Pancreas (tissue), 10 donors: ENCODE data around the gene CDHR4. TPM values are rescaled to one million over a fixed set of nuclear protein-coding genes. Genes with fewer than 3 reads are reported as not detected.
"Not testable (repeated sequence)": the region's sequence is repeated elsewhere in the genome, so short reads cannot be mapped to it uniquely, and the experiment has no call there.

Experiments
- ATAC-seq, 4 donors: fragments of 200-7000 bp; cut with Tn5 transposase; one replicate each; pipeline versions ENCODE4 v1.8.0 to v1.9.1; 2020; ENCODE audit warnings: mild to moderate bottlenecking in 4 of 4, moderate library complexity in 4 of 4
- DNase-seq, 6 donors: peaks; one replicate each; pipeline ENCODE4 v3.0.0-alpha.2; 2020
- FAIRE-seq: peaks from 2 replicates; lab custom pipeline; 2012; peaks lifted over from hg19 to GRCh38; lab: Jason Lieb, UNC
- H3K27ac ChIP-seq, 4 donors: fragments of 200-600 bp; sonication (generic); 1 replicate in 3 of 4; 2 replicates in 1 of 4; pipeline versions ENCODE4 v1.5.0 to v1.8.0; 2020
- H3K27me3 ChIP-seq, 4 donors: fragments of 200-600 bp; one replicate each; pipeline ENCODE4 v1.8.0; 2021
- H3K36me3 ChIP-seq, 3 donors: fragments of 200-600 bp; sonication (generic) in 1 of 3; one replicate each; pipeline versions ENCODE4 v1.5.0 to v1.8.0; 2020 to 2021
- H3K4me1 ChIP-seq, 3 donors: fragments of 200-600 bp; one replicate each; pipeline ENCODE4 v1.8.0; 2021
- H3K4me3 ChIP-seq, 4 donors: fragments of 200-600 bp; sonication (generic) in 2 of 4; one replicate each; pipeline versions ENCODE4 v1.5.0 to v1.8.0; 2020 to 2021
- H3K9me3 ChIP-seq, 4 donors: fragments of 200-600 bp; one replicate each; pipeline ENCODE4 v1.8.0; 2021
- CTCF ChIP-seq, 4 donors: fragments of 200-600 bp; sonication (generic) in 3 of 4; IDR thresholded peaks; one replicate each; pipeline versions ENCODE4 v1.5.0 to v1.8.0; 2021; ENCODE audit warnings: antibody characterized with exemption in 4 of 4
- WGBS, 2 donors: extraction: QIAGEN DNeasy Blood & Tissue Kit; methylation state at CpG; one replicate each; pipeline ENCODE4 v1.1.7; 2013; 5-methylcytosine and 5-hydroxymethylcytosine counted together
- intact Hi-C, 3 donors: fragments of 100-400 bp; cut with DNase I; formaldehyde crosslinking; loops; one replicate each; pipeline versions ENCODE4 v1.11.1 to v1.14.2; 2022
- polyA plus RNA-seq, 2 donors: library from polyadenylated mRNA; stranded (reverse); fragments of 200-250 nt; gene quantifications; one replicate each; pipeline ENCODE4 v1.2.3, GENCODE V29; 2013
- total RNA-seq, 6 donors: library from RNA; stranded (reverse); fragmentation: NEBNext Ultra II Directional in 4 of 6; extraction: Animal tissue kit (Norgen Biotek cat#: 25700) in 4 of 6; gene quantifications; one replicate each; pipeline versions ENCODE4 v1.2.1 to v1.2.4, GENCODE V29; 2021 to 2023
- donor health status: healthy with polysubstance abuse.
- donor health status: DM: no; HTN: no; CAD: no; lungs with moderate emphysema.
- donor health status: DM: no; HTN: no; CAD: no.
- donor health status: control.
- donor health status: control.
- donor health status: Bipolar disorder and iron deficiency.
- donor health status: DM: yes; HTN: yes; CAD: no.
- donor health status: DM: no; HTN: no; CAD: no.
- donor health status: DM: no; HTN: no; CAD: no.
- donor health status: DM: yes; HTN: yes; CAD: no.

The CDHR4 gene
- total and polyA plus RNA-seq, 8 donors = not detected

GRCh38 chr3:49787182-49787464 is 12.6 kb downstream of the CDHR4 start:
- intact Hi-C loops = no loop called here

GRCh38 chr3:49786357-49787181 is 13.1 kb downstream of the CDHR4 start, which contains the start of gene IP6K1:
Gene IP6K1 (minus strand): TSS chr3:49786542. CDS start chr3:49748040, 38,502 bp downstream.
- Histone ChIP-seq H3K27ac (peak within 1 kb of the TSS; percentile 92 to 97 (median 95)), H3K4me3 (peak within 1 kb of the TSS; percentile 69 to 99 (median 94)), H3K27me3 (no peaks in the 10 kb centered on the region), H3K4me1 (peaks cover 0 to 11% (median 7%) of the 10 kb centered on the region in 3 donors), H3K9me3 (no peaks in the 10 kb centered on the region), H3K36me3 (no peaks in the 10 kb centered on the region)
- peak; percentile 97 to 100 (median 99) for ATAC-seq
- no peak for TF ChIP-seq CTCF (IDR thresholded peaks at IDR 0.05)
- peak; percentile 99 to 100 (median 100) for DNase-seq
- peak; percentile 87 for FAIRE-seq
- WGBS, 2 donors = 4 to 5% methylated on average over 54 to 55 of the region's 55 CpGs
- intact Hi-C loops = no loop called here

More at GRCh38 chr3:49787182-49787464, 12.6 kb downstream of the CDHR4 start:
- H3K27ac ChIP-seq = peak overlapping the region in 3 of 4 donors; percentile 92 to 97 (median 96)
- H3K36me3 ChIP-seq = no peaks in the 10 kb centered on the region
- no peak for TF ChIP-seq CTCF (IDR thresholded peaks at IDR 0.05)
- no peaks in the 10 kb centered on the region for H3K9me3 ChIP-seq
- WGBS, 2 donors = 76 to 80% methylated on average over 3 of the region's 3 CpGs
- no peak for ATAC-seq
- peak overlapping the region in 2 of 4 donors; percentile 94 to 99 for H3K4me3 ChIP-seq
- no peak for DNase-seq
- peaks cover 0 to 11% (median 7%) of the 10 kb centered on the region in 3 donors for H3K4me1 ChIP-seq
- no peaks in the 10 kb centered on the region for H3K27me3 ChIP-seq
- no peak for FAIRE-seq

- no peak for FAIRE-seq
- 2% methylated on average over 46 to 50 of the region's 50 CpGs for WGBS, 2 donors
- intact Hi-C loops = no loop called here
- DNase-seq = no peak
- no peak for TF ChIP-seq CTCF (IDR thresholded peaks at IDR 0.05)
- no peaks in the 10 kb centered on the region for H3K27me3 ChIP-seq
- peaks cover 0 to 4% (median 0%) of the 10 kb centered on the region in 3 donors for H3K36me3 ChIP-seq
- H3K27ac ChIP-seq = peak overlapping the region; percentile 92 to 97 (median 95)
- ATAC-seq = peak; percentile 46 to 68 (median 61)
- no peaks in the 10 kb centered on the region for H3K9me3 ChIP-seq
- H3K4me3 ChIP-seq = peak overlapping the region; percentile 69 to 99 (median 94)
- peaks cover 0 to 13% (median 7%) of the 10 kb centered on the region in 3 donors for H3K4me1 ChIP-seq
These were observed 13.9 kb downstream of the CDHR4 start for GRCh38 chr3:49785565-49786356.

GRCh38 chr3:49782277-49782676 is 17.4 kb downstream of the CDHR4 start:
- DNase-seq = peak in 1 of 6 donors; percentile 21
- FAIRE-seq = not testable (repeated sequence)

More at GRCh38 chr3:49782277-49782676, 17.4 kb downstream of the CDHR4 start:
- H3K4me1 ChIP-seq = peaks cover 0 to 17% (median 7%) of the 10 kb centered on the region in 3 donors
- H3K36me3 ChIP-seq, H3K4me3 ChIP-seq, H3K9me3 ChIP-seq, ATAC-seq, intact Hi-C loops, H3K27me3 ChIP-seq, H3K27ac ChIP-seq: not testable (repeated sequence)
- 95 to 99% methylated on average over 9 of the region's 9 CpGs for WGBS, 2 donors
